HG03025 (cell line): ENCODE data around the gene HERPUD1.
"Not testable (repeated sequence)": the region's sequence is repeated elsewhere in the genome, so short reads cannot be mapped to it uniquely, and the experiment has no call there.

ENCODE experiments used
- ATAC-seq: cut with Tn5 transposase; IDR thresholded peaks from one replicate; pipeline ENCODE4 v1.9.1; 2021; ENCODE audit warnings: mild to moderate bottlenecking, moderate library complexity; ENCODE audit not compliant: unreplicated experiment, low FRiP score

Gene HERPUD1

GRCh38 chr16:56931892-56932720 is at the start of gene HERPUD1:
Gene HERPUD1, plus strand, starts transcription at chr16:56932142. Its CDS starts 103 bp downstream, at chr16:56932245.
- ATAC-seq, result peak; percentile 84

- no peak for ATAC-seq
These were observed 48.4 kb upstream of the HERPUD1 start for GRCh38 chr16:56883586-56883985.

GRCh38 chr16:56884026-56884582 is 47.8 kb upstream of the HERPUD1 start:
- no peak for ATAC-seq

- ATAC-seq, result not testable (repeated sequence)
These were observed 47.0 kb upstream of the HERPUD1 start for GRCh38 chr16:56884929-56885328.

- no peak for ATAC-seq
These were observed 46.3 kb upstream of the HERPUD1 start for GRCh38 chr16:56885446-56886162.

GRCh38 chr16:56886296-56886695 is 45.6 kb upstream of the HERPUD1 start:
- no peak for ATAC-seq

GRCh38 chr16:56886826-56887225 is 45.1 kb upstream of the HERPUD1 start:
- ATAC-seq, result no peak

GRCh38 chr16:56888806-56889205 is 43.1 kb upstream of the HERPUD1 start:
- peak; percentile 65 for ATAC-seq

GRCh38 chr16:56889206-56889605 is 42.7 kb upstream of the HERPUD1 start:
- no peak for ATAC-seq

GRCh38 chr16:56891685-56892084 is 40.3 kb upstream of the HERPUD1 start:
- no peak for ATAC-seq

- ATAC-seq, result no peak
These were observed 39.2 kb upstream of the HERPUD1 start for GRCh38 chr16:56892705-56893104.

GRCh38 chr16:56894331-56894917 is 37.5 kb upstream of the HERPUD1 start:
- no peak for ATAC-seq

- ATAC-seq, result no peak
These were observed 36.1 kb upstream of the HERPUD1 start for GRCh38 chr16:56895813-56896212.

GRCh38 chr16:56896244-56896643 is 35.7 kb upstream of the HERPUD1 start:
- ATAC-seq, result no peak

- ATAC-seq, result no peak
These were observed 34.7 kb upstream of the HERPUD1 start for GRCh38 chr16:56897026-56897799.

- no peak for ATAC-seq
These were observed 33.1 kb upstream of the HERPUD1 start for GRCh38 chr16:56898847-56899246.

- ATAC-seq, result no peak
These were observed 28.1 kb upstream of the HERPUD1 start for GRCh38 chr16:56903866-56904265.

GRCh38 chr16:56907401-56907800 is 24.5 kb upstream of the HERPUD1 start:
- no peak for ATAC-seq

- no peak for ATAC-seq
These were observed 22.4 kb upstream of the HERPUD1 start for GRCh38 chr16:56909527-56909979.

GRCh38 chr16:56910112-56910511 is 21.8 kb upstream of the HERPUD1 start:
- ATAC-seq, result no peak
